ENCODE measurements around the gene PURB. TPM values are rescaled to one million over a fixed set of nuclear protein-coding genes. Genes with fewer than 3 reads are reported as not detected.
"Not testable (repeated sequence)": the region's sequence is repeated elsewhere in the genome, so short reads cannot be mapped to it uniquely, and the experiment has no call there.

Gene PURB
- total RNA-seq, 6 experiments from 2014 or later = 4.9 to 6.9 (median 6.7) TPM

DNA sequence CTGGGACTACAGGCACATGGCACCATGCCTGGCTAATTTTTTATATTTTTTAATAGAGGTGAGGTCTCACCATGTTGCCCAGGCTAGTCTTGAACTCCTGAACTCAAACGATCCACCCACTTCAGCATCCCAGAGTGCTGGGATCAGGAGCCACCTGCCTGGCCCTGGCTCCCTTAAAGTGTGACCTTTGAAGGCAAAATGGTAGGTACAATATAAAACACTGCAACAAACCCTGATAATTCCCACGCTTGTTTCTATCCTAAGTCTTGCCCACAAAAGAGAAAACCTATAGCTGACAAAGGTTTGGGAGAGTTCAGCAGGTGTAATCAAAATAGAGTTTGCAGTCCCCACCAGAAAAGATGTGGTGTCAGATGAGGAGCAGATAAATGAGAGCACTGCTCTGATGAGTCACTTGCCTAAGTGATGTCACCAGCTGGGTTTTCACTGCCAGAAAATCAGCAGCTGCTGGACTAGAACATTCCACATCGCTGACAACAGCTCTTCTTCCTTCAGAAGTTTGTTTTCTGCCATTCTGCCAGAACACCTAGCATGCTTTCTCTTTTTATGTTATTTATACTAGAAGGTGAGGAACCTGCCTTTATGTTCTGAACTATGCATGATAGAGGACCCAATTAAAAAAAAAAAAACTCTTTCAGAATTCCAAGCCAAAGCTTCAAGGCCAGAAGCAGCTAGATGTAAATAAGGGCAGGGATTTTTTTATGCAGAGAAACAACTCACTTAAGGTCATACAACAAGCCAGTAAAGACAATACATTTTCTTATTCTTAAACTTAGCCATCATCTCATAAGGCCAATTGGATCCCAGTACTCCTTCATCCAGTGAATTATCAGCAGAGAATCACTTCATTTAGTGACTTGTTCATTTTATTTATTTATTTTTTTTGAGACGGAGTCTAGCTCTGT lies 18.0 kb downstream of the PURB start:
- WGBS (ENCODE audit: insufficient coverage, low coverage, low lambda C conversion rate, missing lambda C conversion rate) = 64% methylated on average over 4 of the region's 4 CpGs

DNA sequence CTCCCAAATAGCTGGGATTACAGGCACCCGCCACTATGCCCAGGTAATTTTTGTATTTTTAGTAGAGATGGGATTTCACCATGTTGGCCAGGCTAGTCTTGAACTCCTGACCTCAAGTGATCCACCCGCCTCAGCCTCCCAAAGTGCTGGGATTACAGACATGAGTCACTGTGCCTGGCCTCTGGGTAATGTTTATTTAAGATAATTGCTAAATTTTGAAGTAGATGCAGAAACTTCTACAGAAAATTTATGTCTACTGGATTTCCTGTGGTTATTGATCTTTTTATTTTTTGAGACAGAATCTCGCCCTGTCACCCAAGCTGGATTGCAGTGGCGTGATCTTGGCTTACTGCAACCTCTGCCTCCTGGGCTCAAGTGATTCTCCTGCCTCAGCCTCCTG lies 23.4 kb downstream of the PURB start:
- WGBS (ENCODE audit: insufficient coverage, low coverage, low lambda C conversion rate, missing lambda C conversion rate) = 60% methylated on average over 3 of the region's 4 CpGs
- H3K27me3 ChIP-seq; intact Hi-C loops (cut with DNase I): not testable (repeated sequence)

More for the DNA sequence above, 18.0 kb downstream of the PURB start:
- no peaks in the 10 kb centered on the region for H3K9me3 ChIP-seq
- ATAC-seq (peak in 1 of 4 donors; percentile 99), DNase-seq (no peak)
- no peak overlapping the region for H3K27ac ChIP-seq
- H3K4me3 ChIP-seq = no peak overlapping the region
- no peaks in the 10 kb centered on the region for H3K36me3 ChIP-seq
- H3K4me1 ChIP-seq = no peaks in the 10 kb centered on the region
- TF ChIP-seq POLR2A (IDR thresholded peaks at IDR 0.05) = no peak
- TF ChIP-seq, protein P1, sequence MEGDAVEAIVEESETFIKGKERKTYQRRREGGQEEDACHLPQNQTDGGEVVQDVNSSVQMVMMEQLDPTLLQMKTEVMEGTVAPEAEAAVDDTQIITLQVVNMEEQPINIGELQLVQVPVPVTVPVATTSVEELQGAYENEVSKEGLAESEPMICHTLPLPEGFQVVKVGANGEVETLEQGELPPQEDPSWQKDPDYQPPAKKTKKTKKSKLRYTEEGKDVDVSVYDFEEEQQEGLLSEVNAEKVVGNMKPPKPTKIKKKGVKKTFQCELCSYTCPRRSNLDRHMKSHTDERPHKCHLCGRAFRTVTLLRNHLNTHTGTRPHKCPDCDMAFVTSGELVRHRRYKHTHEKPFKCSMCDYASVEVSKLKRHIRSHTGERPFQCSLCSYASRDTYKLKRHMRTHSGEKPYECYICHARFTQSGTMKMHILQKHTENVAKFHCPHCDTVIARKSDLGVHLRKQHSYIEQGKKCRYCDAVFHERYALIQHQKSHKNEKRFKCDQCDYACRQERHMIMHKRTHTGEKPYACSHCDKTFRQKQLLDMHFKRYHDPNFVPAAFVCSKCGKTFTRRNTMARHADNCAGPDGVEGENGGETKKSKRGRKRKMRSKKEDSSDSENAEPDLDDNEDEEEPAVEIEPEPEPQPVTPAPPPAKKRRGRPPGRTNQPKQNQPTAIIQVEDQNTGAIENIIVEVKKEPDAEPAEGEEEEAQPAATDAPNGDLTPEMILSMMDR (IDR thresholded peaks at IDR 0.05) = no peak
- intact Hi-C loops (cut with DNase I) = no loop called here
- H3K27me3 ChIP-seq = no peaks in the 10 kb centered on the region

DNA sequence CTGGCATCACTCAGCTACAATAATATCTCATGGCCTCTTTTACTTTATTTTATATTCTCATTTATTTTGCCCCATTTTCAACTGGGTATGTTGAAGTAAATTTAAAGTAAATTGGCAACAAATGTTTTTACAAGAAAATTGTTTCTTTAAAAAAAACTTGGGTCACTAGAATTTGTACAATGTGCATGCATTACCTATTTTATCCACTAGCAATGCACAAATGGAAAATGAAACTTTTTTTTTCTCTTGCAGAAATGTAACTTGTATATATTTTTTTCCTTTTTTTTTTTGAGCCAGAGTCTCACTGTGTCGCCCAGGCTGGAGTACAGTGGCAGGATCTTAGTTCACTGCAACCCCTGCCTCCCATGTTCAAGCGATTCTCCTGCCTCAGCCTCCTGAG lies 27.2 kb downstream of the PURB start:
- TF ChIP-seq, protein P1 (IDR thresholded peaks at IDR 0.05) = peak in 1 of 4 donors; percentile 8
- no peak for TF ChIP-seq POLR2A (IDR thresholded peaks at IDR 0.05)
- no peak overlapping the region for H3K4me3 ChIP-seq
- intact Hi-C loops (cut with DNase I) = loop anchor here (5.0 to 10.0 kb wide), 3 partner anchors 64 to 277 kb away; no protein-coding TSS in a partner anchor
- H3K4me1 ChIP-seq = no peaks in the 10 kb centered on the region
- ATAC-seq (no peak), DNase-seq (no peak)
- no peaks in the 10 kb centered on the region for H3K9me3 ChIP-seq
- WGBS (ENCODE audit: insufficient coverage, low coverage, low lambda C conversion rate, missing lambda C conversion rate) = 80% methylated on average over 2 of the region's 2 CpGs
- no peaks in the 10 kb centered on the region for H3K36me3 ChIP-seq
- no peaks in the 10 kb centered on the region for H3K27me3 ChIP-seq
- no peak overlapping the region for H3K27ac ChIP-seq

More for the DNA sequence above, 23.4 kb downstream of the PURB start:
- H3K27ac ChIP-seq, H3K9me3 ChIP-seq, H3K4me3 ChIP-seq, H3K4me1 ChIP-seq, ATAC-seq, H3K36me3 ChIP-seq, DNase-seq: not testable (repeated sequence)

DNA sequence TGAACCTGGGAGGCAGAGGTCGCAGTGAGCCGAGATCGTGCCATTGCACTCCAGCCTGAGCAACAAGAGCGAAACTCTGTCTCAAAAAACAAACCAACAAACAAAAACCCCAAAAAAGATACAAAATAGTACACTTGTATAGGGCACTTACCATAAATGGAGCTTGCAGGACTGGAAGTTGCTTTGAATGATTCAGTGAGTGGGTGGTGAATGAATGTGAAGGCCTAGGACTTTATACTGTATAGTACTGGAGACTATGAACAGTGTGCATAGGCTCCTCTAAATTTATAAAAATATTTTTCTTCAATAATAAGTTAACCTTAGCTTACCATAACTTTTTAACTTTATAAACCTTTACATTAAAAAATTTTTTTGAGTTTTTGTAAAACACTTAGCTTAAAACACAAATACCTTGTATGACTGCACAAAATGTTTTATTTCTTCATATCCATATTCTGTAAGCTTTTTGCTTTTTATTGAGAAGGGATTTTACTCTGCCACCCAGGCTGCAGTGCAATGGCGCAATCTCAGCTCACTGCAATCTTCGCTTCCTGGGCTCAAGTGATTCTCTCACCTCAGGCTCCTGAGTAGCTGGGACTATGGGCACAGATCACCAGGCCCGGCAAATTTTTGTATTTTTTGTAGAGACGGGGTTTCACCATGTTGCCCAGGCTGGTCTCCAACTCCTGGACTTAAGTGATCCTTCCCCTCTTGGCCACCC lies 30.5 kb downstream of the PURB start:
- no peak for ATAC-seq
- intact Hi-C loops (cut with DNase I) = loop anchor here (5.0 to 10.0 kb wide), 3 partner anchors 67 to 280 kb away; no protein-coding TSS in a partner anchor

More for the DNA sequence above, 30.5 kb downstream of the PURB start:
- Histone ChIP-seq H3K27me3 (no peaks in the 10 kb centered on the region), H3K9me3 (no peaks in the 10 kb centered on the region), H3K4me1 (no peaks in the 10 kb centered on the region), H3K4me3 (no peak overlapping the region), H3K27ac (no peak overlapping the region), H3K36me3 (no peaks in the 10 kb centered on the region)
- TF ChIP-seq, protein P1 (IDR thresholded peaks at IDR 0.05) = no peak
- no peak for TF ChIP-seq POLR2A (IDR thresholded peaks at IDR 0.05)
- 82% methylated on average over 8 of the region's 8 CpGs for whole genome bisulfite sequencing (ENCODE audit: insufficient coverage, low coverage, low lambda C conversion rate, missing lambda C conversion rate)
- DNase-seq = no peak

Measured in right lobe of liver (tissue), 6 donors.